ENCODE measurements around the gene ARHGEF3. TPM values are rescaled to one million over a fixed set of nuclear protein-coding genes. Genes with fewer than 3 reads are reported as not detected.

ARHGEF3 gene
- polyA plus RNA-seq, 1 donor from 2014 or later: 4.1 TPM

GRCh38 chr3:56845505-56845904 is 43.8 kb upstream of the ARHGEF3 start:
- Histone ChIP-seq H3K9ac (ENCODE audit: low read length) (no peak overlapping the region), H3K27me3 (ENCODE audit: insufficient read depth, low read depth, low read length) (no peaks in the 10 kb centered on the region), H3K9me2 (ENCODE audit: insufficient read depth, low read length) (no peaks in the 10 kb centered on the region), H4K20me1 (ENCODE audit: insufficient read depth) (no peaks in the 10 kb centered on the region), H3F3A (ENCODE audit: insufficient read depth, low read length, poor library complexity, severe bottlenecking) (no peaks in the 10 kb centered on the region), H3K27ac (ENCODE audit: low read length) (no peak overlapping the region), H3K36me3 (ENCODE audit: insufficient read depth, low read length) (no peaks in the 10 kb centered on the region), H3K4me2 (ENCODE audit: low read length) (no peak overlapping the region), H3K79me2 (replicated peaks; ENCODE audit: insufficient read depth, low read length) (no peaks in the 10 kb centered on the region), H2AFZ (ENCODE audit: low read depth, low read length) (no peak overlapping the region), H3K9me3 (ENCODE audit: low read length) (no peaks in the 10 kb centered on the region), H3K4me3 (ENCODE audit: low read length) (no peak overlapping the region)
- TF ChIP-seq TAF1 (IDR thresholded peaks at IDR 0.05; ENCODE audit: low read depth) (no peak), POLR2AphosphoS5 (IDR thresholded peaks at IDR 0.05) (no peak), RAD21 (conservative IDR thresholded peaks at IDR 0.05) (no peak), MXI1 (conservative IDR thresholded peaks at IDR 0.05; ENCODE audit: poor library complexity, severe bottlenecking) (no peak), SMC3 (conservative IDR thresholded peaks at IDR 0.05; ENCODE audit: poor library complexity) (no peak), REST (IDR thresholded peaks at IDR 0.05; ENCODE audit: borderline replicate concordance) (no peak), EZH2 (IDR thresholded peaks at IDR 0.05; ENCODE audit: borderline replicate concordance, insufficient read depth, low read length, poor library complexity, severe bottlenecking) (no peak), EP300 (conservative IDR thresholded peaks at IDR 0.05; ENCODE audit: poor library complexity, severe bottlenecking) (no peak)
- TF ChIP-seq, protein P1, sequence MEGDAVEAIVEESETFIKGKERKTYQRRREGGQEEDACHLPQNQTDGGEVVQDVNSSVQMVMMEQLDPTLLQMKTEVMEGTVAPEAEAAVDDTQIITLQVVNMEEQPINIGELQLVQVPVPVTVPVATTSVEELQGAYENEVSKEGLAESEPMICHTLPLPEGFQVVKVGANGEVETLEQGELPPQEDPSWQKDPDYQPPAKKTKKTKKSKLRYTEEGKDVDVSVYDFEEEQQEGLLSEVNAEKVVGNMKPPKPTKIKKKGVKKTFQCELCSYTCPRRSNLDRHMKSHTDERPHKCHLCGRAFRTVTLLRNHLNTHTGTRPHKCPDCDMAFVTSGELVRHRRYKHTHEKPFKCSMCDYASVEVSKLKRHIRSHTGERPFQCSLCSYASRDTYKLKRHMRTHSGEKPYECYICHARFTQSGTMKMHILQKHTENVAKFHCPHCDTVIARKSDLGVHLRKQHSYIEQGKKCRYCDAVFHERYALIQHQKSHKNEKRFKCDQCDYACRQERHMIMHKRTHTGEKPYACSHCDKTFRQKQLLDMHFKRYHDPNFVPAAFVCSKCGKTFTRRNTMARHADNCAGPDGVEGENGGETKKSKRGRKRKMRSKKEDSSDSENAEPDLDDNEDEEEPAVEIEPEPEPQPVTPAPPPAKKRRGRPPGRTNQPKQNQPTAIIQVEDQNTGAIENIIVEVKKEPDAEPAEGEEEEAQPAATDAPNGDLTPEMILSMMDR (IDR thresholded peaks at IDR 0.05; ENCODE audit: poor library complexity, severe bottlenecking): no peak

GRCh38 chr3:56844536-56844935 is 42.8 kb upstream of the ARHGEF3 start:
- no peaks in the 10 kb centered on the region for H3K9me3 ChIP-seq (ENCODE audit: low read length)
- no peak overlapping the region for H2AFZ ChIP-seq (ENCODE audit: low read depth, low read length)
- no peaks in the 10 kb centered on the region for H3K79me2 ChIP-seq (replicated peaks; ENCODE audit: insufficient read depth, low read length)
- no peaks in the 10 kb centered on the region for H3K9me2 ChIP-seq (ENCODE audit: insufficient read depth, low read length)
- no peaks in the 10 kb centered on the region for H4K20me1 ChIP-seq (ENCODE audit: insufficient read depth)
- H3F3A ChIP-seq (ENCODE audit: insufficient read depth, low read length, poor library complexity, severe bottlenecking): no peaks in the 10 kb centered on the region
- no peaks in the 10 kb centered on the region for H3K36me3 ChIP-seq (ENCODE audit: insufficient read depth, low read length)
- no peak overlapping the region for H3K4me3 ChIP-seq (ENCODE audit: low read length)
- no peaks in the 10 kb centered on the region for H3K27me3 ChIP-seq (ENCODE audit: insufficient read depth, low read depth, low read length)
- TF ChIP-seq RAD21 (conservative IDR thresholded peaks at IDR 0.05) (no peak), EZH2 (IDR thresholded peaks at IDR 0.05; ENCODE audit: borderline replicate concordance, insufficient read depth, low read length, poor library complexity, severe bottlenecking) (no peak), SMC3 (conservative IDR thresholded peaks at IDR 0.05; ENCODE audit: poor library complexity) (no peak), MXI1 (conservative IDR thresholded peaks at IDR 0.05; ENCODE audit: poor library complexity, severe bottlenecking) (no peak), EP300 (conservative IDR thresholded peaks at IDR 0.05; ENCODE audit: poor library complexity, severe bottlenecking) (no peak), POLR2AphosphoS5 (IDR thresholded peaks at IDR 0.05) (no peak), REST (IDR thresholded peaks at IDR 0.05; ENCODE audit: borderline replicate concordance) (no peak), TAF1 (IDR thresholded peaks at IDR 0.05; ENCODE audit: low read depth) (no peak)
- TF ChIP-seq, protein P1 (IDR thresholded peaks at IDR 0.05; ENCODE audit: poor library complexity, severe bottlenecking): no peak
- no peak overlapping the region for H3K4me2 ChIP-seq (ENCODE audit: low read length)
- H3K9ac ChIP-seq (ENCODE audit: low read length): no peak overlapping the region
- no peak overlapping the region for H3K27ac ChIP-seq (ENCODE audit: low read length)
